ENCODE measurements around the gene LGSN.
"Not testable (repeated sequence)": the region's sequence is repeated elsewhere in the genome, so short reads cannot be mapped to it uniquely, and the experiment has no call there.

The LGSN gene

GRCh38 chr6:63319939-63320338 is at the start of gene LGSN:
Gene LGSN, minus strand, starts transcription at chr6:63319983. Its CDS starts 40 bp downstream, at chr6:63319943.
- DNase-seq = no peak

- DNase-seq = no peak
These were observed 48.6 kb upstream of the LGSN start for GRCh38 chr6:63368347-63368746.

DNA sequence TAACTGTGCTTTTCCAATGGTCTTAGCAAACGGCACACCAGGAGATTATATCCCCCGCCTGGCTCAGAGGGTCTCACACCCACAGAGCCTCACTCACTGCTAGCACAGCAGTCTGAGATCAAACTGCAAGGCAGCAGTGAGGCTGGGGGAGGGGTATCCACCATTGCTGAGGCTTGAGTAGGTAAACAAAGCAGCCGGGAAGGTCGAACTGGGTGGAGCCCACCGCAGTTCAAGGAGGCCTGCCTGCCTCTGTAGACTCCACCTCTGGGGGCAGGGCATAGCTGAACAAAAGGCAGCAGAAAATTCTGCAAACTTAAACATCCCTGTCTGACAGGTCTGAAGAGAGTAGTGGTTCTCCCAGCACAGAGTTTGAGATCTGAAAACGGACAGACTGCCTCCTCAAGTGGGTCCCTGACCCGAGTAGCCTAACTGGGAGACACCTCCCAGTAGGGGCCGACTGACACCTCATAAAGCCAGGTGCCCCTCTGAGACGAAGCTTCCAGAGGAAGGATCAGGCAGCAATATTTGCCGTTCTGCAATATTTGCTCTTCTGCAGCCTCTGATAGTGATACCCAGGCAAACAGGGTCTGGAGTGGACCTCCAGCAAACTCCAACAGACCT is 42.8 kb upstream of the LGSN start:
- not testable (repeated sequence) for DNase-seq

DNA sequence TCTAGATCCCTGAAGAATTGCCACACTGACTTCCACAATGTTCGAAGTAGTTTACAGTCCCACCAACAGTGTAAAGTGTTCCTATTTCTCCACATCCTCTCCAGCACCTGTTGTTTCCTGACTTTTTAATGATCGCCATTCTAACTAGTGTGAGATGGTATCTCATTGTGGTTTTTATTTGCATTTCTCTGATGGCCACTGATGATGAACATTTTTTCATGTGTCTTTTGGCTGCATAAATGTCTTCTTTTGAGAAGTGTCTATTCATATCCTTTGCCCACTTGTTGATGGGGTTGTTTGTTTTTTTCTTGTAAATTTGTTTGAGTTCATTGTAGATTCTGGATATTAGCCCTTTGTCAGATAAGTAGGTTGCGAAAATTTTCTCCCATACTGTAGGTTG is 37.6 kb upstream of the LGSN start:
- not testable (repeated sequence) for DNase-seq

DNA sequence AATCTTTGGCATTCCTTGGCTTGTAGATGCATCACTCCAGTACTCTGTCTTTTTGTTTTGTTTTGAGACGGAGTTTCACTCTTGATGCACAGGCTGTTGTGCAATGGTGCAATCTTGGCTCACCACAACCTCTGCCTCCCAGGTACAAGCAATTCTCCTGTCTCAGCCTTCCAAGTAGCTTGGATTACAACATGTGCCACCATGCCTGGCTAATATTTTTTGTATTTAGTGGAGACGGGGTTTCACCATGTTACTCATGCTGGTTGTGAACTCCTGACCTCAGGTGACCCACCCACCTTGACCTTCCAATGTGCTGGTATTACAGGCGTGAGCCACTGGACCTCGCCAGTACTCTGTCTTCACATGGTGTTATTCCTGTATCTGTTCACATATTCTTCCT is 35.8 kb upstream of the LGSN start:
- no peak for DNase-seq

DNA sequence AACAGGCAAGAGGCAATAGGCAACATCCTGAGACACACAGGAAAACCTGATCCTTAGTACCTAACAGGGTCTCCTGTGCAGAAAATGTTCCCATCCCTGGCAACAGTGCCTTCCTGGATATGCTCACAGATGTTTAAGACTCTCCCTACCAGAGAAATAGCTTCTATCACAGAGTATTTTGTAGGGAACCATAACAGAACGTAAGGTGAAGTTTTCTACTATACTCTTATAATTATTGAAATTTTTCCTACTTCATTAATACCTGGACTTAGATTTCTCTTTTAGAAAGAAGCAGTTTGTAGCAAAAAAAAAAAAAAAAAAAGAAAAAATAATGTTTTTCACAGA is 33.5 kb upstream of the LGSN start:
- no peak for DNase-seq

- no peak for DNase-seq
These were observed 32.9 kb upstream of the LGSN start for GRCh38 chr6:63352544-63353285.

DNA sequence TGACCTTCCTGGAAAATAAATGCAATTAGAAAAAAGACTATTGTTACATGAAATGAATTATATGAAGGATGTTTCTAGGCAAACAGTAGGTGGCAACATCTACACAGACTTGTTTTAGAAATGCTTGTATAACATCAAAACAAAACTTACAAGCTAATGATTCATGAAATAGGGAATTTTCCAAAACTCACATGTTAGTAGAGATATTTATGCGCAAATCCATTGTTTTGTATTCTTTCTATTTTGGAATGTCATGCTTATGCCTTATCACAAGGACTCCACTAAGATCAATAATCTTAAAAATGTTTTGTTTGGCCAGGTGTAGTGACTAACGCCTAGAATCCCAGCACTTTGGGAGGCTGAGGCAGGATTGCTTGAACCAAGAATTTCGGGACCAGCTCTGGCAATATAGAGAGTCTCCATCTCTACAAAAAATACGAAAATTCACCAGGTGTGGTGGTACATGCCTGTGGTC is 32.3 kb upstream of the LGSN start:
- DNase-seq = no peak

DNA sequence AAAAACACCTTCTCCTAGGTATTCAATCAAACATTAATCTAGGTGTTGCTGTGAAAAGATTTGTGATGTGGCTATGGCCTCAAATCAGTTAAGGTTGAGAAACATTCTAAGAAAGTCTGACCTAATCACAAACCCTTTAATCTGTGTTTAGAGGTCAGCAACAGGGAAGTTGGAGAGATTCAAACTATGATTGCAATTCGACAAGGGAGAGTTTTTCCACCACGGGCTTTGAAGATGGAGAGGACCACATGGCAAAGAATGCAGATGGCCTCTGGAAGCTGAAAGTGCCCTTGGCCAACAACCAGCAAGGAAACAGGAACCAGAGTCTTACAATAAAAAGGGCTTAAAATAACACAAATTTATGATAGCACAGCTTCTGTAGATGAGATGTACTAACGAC is 29.6 kb upstream of the LGSN start:
- DNase-seq = no peak

- no peak for DNase-seq
These were observed 29.1 kb upstream of the LGSN start for GRCh38 chr6:63348836-63349235.

GRCh38 chr6:63347599-63347998 is 27.8 kb upstream of the LGSN start:
- no peak for DNase-seq

- DNase-seq = no peak
These were observed 26.5 kb upstream of the LGSN start for GRCh38 chr6:63346217-63346835.

DNA sequence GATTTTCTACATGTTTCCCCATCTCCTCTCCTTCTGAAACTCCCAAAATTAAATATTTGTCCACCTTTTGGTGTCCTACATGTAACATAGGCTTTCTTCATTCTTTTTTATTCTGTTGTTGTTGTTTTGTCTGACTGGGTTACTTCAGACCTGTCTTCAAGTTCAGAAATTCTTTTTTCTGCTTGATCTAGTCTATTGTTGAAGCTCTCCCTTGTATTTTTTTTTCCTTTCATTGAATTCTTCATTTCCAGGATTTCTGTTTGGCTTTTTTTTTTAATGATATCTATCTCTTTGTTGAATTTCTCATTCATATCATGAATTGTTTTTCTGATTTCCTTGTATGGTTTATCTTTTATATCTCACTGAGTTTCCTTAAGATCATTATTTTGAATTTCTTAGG is 20.6 kb upstream of the LGSN start:
- DNase-seq = no peak

DNA sequence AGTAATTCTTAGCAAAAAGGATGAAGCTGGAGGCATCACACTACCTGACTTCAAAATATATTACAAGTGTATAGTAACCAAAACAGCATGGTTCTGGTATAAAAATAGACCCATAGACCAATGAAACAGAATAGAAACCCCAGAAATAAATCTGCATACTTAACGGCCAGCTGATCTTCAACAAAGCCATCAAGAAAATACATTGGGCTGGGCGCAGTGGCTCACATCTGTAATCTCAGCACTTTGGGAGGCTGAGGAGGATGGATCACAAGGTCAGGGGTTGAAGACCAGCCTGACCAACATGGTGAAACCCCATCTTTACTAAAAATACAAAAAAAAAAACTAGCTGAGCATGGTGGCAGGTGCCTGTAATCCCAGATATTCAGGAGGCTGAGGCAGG is 14.9 kb upstream of the LGSN start:
- not testable (repeated sequence) for DNase-seq

DNA sequence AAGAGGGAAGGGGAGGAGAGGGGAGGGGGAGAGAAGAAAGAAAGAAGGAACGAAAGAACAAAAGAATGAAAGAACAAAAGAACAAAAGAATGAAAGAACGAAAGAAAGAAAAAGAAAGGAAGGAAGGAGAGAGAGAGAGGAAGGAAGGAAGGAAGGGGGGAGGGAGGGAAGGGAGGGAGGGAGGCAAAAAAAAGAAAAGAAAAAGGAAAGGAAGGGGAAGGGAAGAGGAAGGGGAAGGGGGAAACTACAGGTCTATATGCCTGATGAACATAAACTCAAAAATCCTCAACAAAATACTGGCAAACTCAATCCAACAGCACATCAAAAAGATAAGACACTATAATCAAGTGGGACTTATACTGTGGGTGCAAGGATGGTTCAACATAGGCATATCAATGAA is 13.7 kb upstream of the LGSN start:
- no peak for DNase-seq

DNA sequence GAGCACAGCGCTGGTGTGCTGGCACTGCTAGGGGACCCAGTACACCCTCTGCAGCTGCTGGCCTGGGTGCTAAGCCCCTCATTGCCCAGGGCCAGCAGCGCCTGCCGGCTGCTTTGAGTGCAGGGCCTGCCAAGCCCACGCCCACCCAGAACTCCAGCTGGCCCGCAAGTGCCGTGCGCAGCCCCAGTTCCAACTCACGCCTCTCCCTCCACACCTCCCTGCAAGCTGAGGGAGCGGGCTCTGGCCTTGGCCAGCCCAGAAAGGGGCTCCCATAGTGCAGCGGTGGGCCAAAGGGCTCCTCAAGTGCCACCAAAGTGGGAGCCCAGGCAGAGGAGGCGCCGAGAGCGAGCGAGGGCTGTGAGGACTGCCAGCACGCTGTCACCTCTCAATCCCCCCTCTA is 6.8 kb upstream of the LGSN start:
- DNase-seq = not testable (repeated sequence)

DNA sequence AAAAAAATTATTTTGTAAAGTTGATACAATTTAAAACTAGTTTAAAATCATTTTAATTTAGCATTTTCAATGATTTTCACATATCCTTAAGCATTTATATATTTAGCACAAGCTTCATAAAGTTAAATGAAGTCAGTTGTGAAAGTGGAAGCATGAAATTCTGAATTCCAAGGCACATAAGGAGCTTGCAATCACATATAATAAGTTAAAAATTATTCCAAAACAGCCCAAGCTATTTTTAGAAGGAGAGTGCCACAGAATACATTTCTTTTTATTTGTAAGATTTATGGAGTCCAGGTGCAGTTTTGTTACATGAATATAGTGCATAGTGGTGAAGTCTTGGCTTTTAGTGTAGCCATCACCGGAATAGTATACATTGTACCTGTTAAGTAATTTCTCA is 3.2 kb upstream of the LGSN start:
- no peak for DNase-seq

GRCh38 chr6:63321821-63322220 is 2.0 kb upstream of the LGSN start:
- no peak for DNase-seq

DNA sequence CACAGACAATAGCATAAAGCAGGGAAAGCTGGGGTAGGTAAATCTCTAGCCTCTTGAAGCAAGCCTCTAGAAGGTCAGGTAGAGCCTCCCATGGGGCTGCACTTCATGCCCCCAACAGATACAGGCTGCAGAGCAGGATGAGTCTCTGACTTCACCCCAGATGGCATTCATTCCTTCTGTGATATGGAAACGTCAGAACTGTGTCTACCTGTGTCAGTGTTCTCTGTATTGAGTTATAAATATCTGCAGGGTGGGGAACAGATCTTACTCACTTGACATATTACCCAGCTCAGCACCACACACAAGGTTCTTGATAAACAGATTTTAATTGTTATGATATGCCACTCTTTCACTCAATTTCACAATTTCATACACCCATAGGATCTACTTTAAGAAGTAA is 2.1 kb downstream of the LGSN start:
- no peak for DNase-seq

DNA sequence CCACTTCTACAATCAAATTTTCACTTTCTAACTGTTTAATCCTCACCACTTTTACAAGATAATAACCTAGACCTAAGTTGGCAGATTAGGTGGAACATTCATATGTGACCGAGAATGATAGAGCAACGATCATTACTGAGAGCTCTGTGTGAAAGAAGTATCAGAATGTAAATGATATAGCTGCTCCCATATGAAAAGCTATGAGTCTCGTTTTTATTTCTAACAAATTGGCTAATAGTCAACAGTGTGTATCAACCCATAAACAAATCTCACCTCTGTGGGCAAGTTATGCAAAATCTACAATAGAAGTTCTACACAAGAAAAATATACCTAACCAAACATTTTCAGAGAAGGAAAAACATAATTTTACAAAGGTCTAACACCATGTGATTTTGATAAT is 3.7 kb downstream of the LGSN start:
- no peak for DNase-seq

GRCh38 chr6:63313111-63313510 is 6.7 kb downstream of the LGSN start:
- no peak for DNase-seq

DNA sequence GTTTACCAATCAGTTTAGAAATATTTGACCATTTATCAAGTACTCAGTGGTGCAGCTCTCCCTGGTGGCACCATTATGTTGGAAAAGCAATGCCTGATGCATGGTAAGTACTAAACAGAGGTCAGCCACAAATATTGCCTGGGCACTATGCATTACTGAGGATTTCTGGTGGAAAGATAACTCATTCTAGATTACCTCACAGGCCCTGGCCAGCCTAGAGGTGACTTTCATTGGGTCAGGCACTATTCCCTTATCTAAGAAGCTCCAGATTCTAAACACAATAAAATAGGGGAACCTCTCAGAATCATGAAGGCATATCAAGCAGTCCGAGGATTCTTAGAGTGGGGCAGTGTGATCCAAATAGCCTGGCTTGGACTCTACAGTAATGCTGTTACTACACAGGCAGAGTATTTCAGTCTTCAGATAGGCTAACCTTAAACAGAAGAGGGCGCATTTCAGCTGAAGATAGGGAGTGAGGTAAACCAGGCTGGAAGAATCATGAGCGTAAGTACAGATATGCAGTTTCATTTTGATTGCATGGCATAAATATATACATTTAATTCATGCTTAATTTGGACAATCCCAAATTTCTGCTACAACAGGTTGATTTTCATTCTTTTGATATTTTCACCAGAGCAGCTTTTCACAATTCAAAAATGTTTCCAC is 12.1 kb downstream of the LGSN start:
- DNase-seq = peak; percentile 27

DNA sequence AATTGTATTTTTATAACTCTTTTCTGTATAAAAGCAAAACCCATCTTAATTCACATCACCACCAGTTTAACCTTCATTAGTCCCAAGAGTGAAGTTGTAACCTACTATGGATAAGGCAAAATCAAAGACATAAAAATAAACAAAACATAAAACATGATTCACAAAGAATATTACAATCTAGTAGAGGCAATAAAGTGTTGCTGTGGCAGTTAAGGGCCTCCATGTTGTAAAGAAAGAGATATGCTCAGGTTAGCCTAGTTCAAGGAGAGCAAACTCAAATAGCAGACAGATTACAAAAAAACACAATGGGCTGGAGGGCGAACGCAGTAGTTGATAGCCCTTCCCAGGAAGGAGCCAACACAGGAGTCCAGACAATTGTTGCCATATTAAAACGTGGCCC is 13.4 kb downstream of the LGSN start:
- no peak for DNase-seq

DNA sequence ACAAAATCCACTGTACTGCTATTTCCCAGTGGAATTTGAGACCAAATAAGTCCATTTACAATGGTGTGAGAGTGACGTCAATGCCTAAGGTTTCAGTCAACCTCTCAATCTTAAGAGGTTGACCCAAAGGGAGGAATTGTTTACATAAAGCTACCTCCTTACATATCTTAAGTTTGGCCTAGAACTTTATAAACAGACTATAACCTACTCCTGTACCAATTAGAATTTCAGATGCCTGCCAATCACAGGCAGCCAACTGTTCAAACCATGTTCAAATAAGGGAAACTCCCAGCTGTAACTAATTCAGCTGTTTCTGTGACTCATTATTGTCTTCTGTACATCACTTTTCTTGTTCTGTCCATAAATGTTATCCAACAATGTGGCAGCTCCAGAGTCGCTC is 14.5 kb downstream of the LGSN start:
- no peak for DNase-seq

Measured in 8988T (cell line).